ENCODE results near the gene PTOV1. TPM values are rescaled to one million over a fixed set of nuclear protein-coding genes. Genes with fewer than 3 reads are reported as not detected.

Gene PTOV1
- total and polyA plus RNA-seq, 2 of the 8 experiments (the other 6 are each of a cell fraction or from before 2014, with no cell fraction given), result 147 to 251 TPM

GRCh38 chr19:49807904-49808675, 42.9 kb upstream of the PTOV1 start:
- Histone ChIP-seq H2BK120ac (replicated peaks; ENCODE audit: low read depth, low read length) (no peak overlapping the region), H3K36me3 (ENCODE audit: control insufficient read depth in 2 of 4, insufficient read depth in 4 of 4, low read length in 3 of 4) (peaks cover 0 to 8% (median 5%) of the 10 kb centered on the region in 4 experiments; a peak in 6 of 8 replicates), H3K4me3 (ENCODE audit: extremely low read depth in 1 of 4, insufficient read depth in 2 of 4, low read depth in 3 of 4, low read length in 4 of 4) (peak overlapping the region in 3 of 4 experiments; percentile 7 to 61 (median 14); a peak in 4 of 8 replicates), H2AFZ (ENCODE audit: low read length) (no peak overlapping the region), H3K23me2 (ENCODE audit: low read depth, low read length) (peaks cover 2% of the 10 kb centered on the region; the same call in 1 of the 2 replicates), H3K14ac (ENCODE audit: insufficient read length) (no peak overlapping the region), H3K9me3 (ENCODE audit: insufficient read depth in 2 of 2, low read depth in 1 of 2, low read length in 1 of 2) (no peaks in the 10 kb centered on the region), H4K20me1 (replicated peaks in 1 of 2; ENCODE audit: control insufficient read depth in 1 of 2, insufficient read depth in 2 of 2, low read length in 2 of 2) (peaks cover 0 to 9% of the 10 kb centered on the region in 2 experiments), H2BK15ac (ENCODE audit: low read length) (no peak overlapping the region), H3K4me2 (ENCODE audit: insufficient read depth in 1 of 2, low read depth in 2 of 2, low read length in 2 of 2) (peak overlapping the region; percentile 66 to 68), H3K4ac (replicated peaks; ENCODE audit: insufficient read length, low read depth, low read length) (no peak overlapping the region), H3K18ac (ENCODE audit: extremely low read depth, low read length) (peak overlapping the region; percentile 51; the same call in 1 of the 2 replicates), H4K8ac (ENCODE audit: extremely low read depth, insufficient read depth, low read length) (no peak overlapping the region), H2AK5ac (ENCODE audit: low read depth, low read length) (no peak overlapping the region; the same call in 1 of the 2 replicates), H3K4me1 (replicated peaks in 1 of 4; ENCODE audit: control insufficient read depth in 3 of 4, insufficient read depth in 4 of 4, low read length in 3 of 4) (peaks cover 6 to 17% (median 13%) of the 10 kb centered on the region in 4 experiments), H4K91ac (replicated peaks; ENCODE audit: insufficient read length, low read length) (no peak overlapping the region), H2BK20ac (ENCODE audit: low read length) (no peak overlapping the region), H3K79me2 (ENCODE audit: control insufficient read depth in 1 of 2, insufficient read depth in 2 of 2, low read length in 2 of 2) (no peaks in the 10 kb centered on the region), H3K79me1 (ENCODE audit: low read depth, low read length) (0 out of 2 replicates have a peak, but pooled peaks cover 2% of the 10 kb centered on the region), H4K5ac (ENCODE audit: insufficient read length, low read depth, low read length) (no peak overlapping the region), H2BK12ac (ENCODE audit: low read depth, low read length) (no peak overlapping the region), H2BK5ac (ENCODE audit: low read depth, low read length) (peak overlapping the region; percentile 45; the same call in 1 of the 2 replicates), H3K9ac (replicated peaks in 1 of 4; ENCODE audit: extremely low read depth in 1 of 4, low read depth in 3 of 4, low read length in 3 of 4) (peak overlapping the region in 2 of 4 experiments; percentile 25 to 54; a peak in 1 of 7 replicates), H3K23ac (ENCODE audit: insufficient read length) (no peak overlapping the region), H3K56ac (replicated peaks; ENCODE audit: insufficient read length, low read depth, low read length) (no peak overlapping the region), H3K27me3 (replicated peaks in 1 of 4; ENCODE audit: control insufficient read depth in 3 of 4, extremely low read depth in 1 of 4, insufficient read depth in 3 of 4, low read length in 3 of 4) (no peaks in the 10 kb centered on the region), H3K27ac (ENCODE audit: low read depth, low read length) (no peak overlapping the region)
- POLR2A ChIA-PET (ENCODE audit: partially characterized antibody), result interaction anchor here (0.6 to 4.1 kb wide), 12 partner anchors 11 to 143 kb away, joined by 3 to 26 read pairs (median 3); partner anchors contain the start of genes ADM5, BCL2L12, IRF3 and PRMT1
- WGBS, 2 experiments (ENCODE audit: extremely low coverage in 1 of 2, insufficient coverage in 1 of 2, insufficient read length in 1 of 2, insufficient replicate concordance in 2 of 2, low coverage in 1 of 2, low lambda C conversion rate in 2 of 2, missing lambda C conversion rate in 1 of 2), result 94% methylated on average over 13 of the region's 20 CpGs; no CpG with 5 or more reads in 1 of the 2 experiments
- CTCF ChIA-PET (ENCODE audit: partially characterized antibody), result interaction anchor here (0.6 to 1.3 kb wide), 2 partner anchors 10 to 22 kb away, joined by 3 to 4 read pairs; no protein-coding TSS in a partner anchor
- FAIRE-seq (no peak), DNase-seq (ENCODE audit: low read depth in 1 of 2, low spot score in 2 of 2) (no peak)
- TF ChIP-seq, protein P1, sequence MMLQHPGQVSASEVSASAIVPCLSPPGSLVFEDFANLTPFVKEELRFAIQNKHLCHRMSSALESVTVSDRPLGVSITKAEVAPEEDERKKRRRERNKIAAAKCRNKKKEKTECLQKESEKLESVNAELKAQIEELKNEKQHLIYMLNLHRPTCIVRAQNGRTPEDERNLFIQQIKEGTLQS (IDR thresholded peaks at IDR 0.05; ENCODE audit: insufficient read depth, low read depth, low read length), result no peak
- TF ChIP-seq EZH2 (IDR thresholded peaks at IDR 0.05; ENCODE audit: low read depth, low read length, severe bottlenecking), result no peak
- TF ChIP-seq CTCF (IDR thresholded peaks at IDR 0.05; ENCODE audit: control extremely low read depth in 1 of 3, insufficient read depth in 1 of 3, low read depth in 1 of 3, low read length in 3 of 3), result no peak

Measured in H1 (cell line).